GM12891 (cell line): Measurements from ENCODE around the gene NRROS.

Experiments
- DNase-seq: peaks from one replicate; pipeline ENCODE4 v3.0.0; 2011; ENCODE audit warnings: low spot score; ENCODE audit not compliant: insufficient read length
- FAIRE-seq: peaks from 2 replicates; lab custom pipeline; 2011; peaks lifted over from hg19 to GRCh38; lab: Jason Lieb, UNC
- PAX5 ChIP-seq: IDR thresholded peaks from 2 replicates; pipeline ENCODE4 v1.6.1; 2011; ENCODE audit warnings: low read length, moderate library complexity, mild to moderate bottlenecking; ENCODE audit not compliant: insufficient read depth, severe bottlenecking
- POLR2A ChIP-seq: IDR thresholded peaks from 2 replicates; pipeline ENCODE4 v1.6.1; 2011; ENCODE audit warnings: low read depth, low read length, control low read depth
- POLR2AphosphoS5 ChIP-seq: IDR thresholded peaks from 2 replicates; pipeline ENCODE4 v1.6.1; 2011; ENCODE audit warnings: low read depth, low read length, control low read depth
- POU2F2 ChIP-seq: IDR thresholded peaks from 2 replicates; pipeline ENCODE4 v1.6.1; 2011; ENCODE audit warnings: low read depth, mild to moderate bottlenecking, control low read depth, low read length, moderate library complexity
- SPI1 ChIP-seq: IDR thresholded peaks from 2 replicates; pipeline ENCODE4 v1.6.1; 2011; ENCODE audit warnings: low read depth, low read length, control low read depth
- TAF1 ChIP-seq: IDR thresholded peaks from 2 replicates; pipeline ENCODE4 v1.6.1; 2011; ENCODE audit warnings: low read depth, low read length, control low read depth

The NRROS gene

DNA sequence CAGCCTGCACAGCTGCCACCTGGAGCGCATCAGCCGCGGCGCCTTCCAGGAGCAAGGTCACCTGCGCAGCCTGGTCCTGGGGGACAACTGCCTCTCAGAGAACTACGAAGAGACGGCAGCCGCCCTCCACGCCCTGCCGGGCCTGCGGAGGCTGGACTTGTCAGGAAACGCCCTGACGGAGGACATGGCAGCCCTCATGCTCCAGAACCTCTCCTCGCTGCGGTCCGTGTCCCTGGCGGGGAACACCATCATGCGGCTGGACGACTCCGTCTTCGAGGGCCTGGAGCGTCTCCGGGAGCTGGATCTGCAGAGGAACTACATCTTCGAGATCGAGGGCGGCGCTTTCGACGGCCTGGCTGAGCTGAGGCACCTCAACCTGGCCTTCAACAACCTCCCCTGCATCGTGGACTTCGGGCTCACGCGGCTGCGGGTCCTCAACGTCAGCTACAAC, 20.4 kb downstream of the NRROS start:
- FAIRE-seq = no peak
- DNase-seq = no peak
- no peak; the same call in 1 of the 2 replicates for TF ChIP-seq POLR2A
- TF ChIP-seq POU2F2 = no peak
- TF ChIP-seq POLR2AphosphoS5 = no peak
- no peak for TF ChIP-seq TAF1
- no peak for TF ChIP-seq PAX5
- no peak for TF ChIP-seq SPI1

DNA sequence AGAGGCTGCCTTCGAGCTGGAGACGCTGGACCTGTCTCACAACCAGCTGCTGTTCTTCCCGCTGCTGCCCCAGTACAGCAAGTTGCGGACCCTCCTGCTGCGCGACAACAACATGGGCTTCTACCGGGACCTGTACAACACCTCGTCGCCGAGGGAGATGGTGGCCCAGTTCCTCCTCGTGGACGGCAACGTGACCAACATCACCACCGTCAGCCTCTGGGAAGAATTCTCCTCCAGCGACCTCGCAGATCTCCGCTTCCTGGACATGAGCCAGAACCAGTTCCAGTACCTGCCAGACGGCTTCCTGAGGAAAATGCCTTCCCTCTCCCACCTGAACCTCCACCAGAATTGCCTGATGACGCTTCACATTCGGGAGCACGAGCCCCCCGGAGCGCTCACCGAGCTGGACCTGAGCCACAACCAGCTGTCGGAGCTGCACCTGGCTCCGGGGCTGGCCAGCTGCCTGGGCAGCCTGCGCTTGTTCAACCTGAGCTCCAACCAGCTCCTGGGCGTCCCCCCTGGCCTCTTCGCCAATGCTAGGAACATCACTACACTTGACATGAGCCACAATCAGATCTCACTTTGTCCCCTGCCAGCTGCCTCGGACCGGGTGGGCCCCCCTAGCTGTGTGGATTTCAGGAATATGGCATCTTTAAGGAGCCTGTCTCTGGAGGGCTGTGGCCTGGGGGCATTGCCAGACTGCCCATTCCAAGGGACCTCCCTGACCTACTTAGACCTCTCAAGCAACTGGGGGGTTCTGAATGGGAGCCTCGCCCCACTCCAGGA, 21.1 kb downstream of the NRROS start:
- DNase-seq (no peak), FAIRE-seq (no peak)
- no peak for TF ChIP-seq TAF1
- TF ChIP-seq POU2F2 = no peak
- no peak for TF ChIP-seq SPI1
- TF ChIP-seq POLR2A = no peak
- no peak for TF ChIP-seq POLR2AphosphoS5
- no peak for TF ChIP-seq PAX5

DNA sequence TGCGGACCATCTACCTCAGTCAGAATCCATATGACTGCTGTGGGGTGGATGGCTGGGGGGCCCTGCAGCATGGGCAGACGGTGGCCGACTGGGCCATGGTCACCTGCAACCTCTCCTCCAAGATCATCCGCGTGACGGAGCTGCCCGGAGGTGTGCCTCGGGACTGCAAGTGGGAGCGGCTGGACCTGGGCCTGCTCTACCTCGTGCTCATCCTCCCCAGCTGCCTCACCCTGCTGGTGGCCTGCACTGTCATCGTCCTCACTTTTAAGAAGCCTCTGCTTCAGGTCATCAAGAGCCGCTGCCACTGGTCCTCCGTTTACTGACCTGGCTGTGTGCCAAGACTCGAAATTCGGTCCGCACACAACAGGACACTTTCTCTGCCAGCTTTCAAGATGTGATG, 21.9 kb downstream of the NRROS start:
- FAIRE-seq (no peak), DNase-seq (no peak)
- TF ChIP-seq PAX5 (no peak), SPI1 (no peak), POLR2AphosphoS5 (peak; percentile 58; the same call in 1 of the 2 replicates), TAF1 (no peak), POLR2A (peak; percentile 12; the same call in 1 of the 2 replicates), POU2F2 (no peak)

DNA sequence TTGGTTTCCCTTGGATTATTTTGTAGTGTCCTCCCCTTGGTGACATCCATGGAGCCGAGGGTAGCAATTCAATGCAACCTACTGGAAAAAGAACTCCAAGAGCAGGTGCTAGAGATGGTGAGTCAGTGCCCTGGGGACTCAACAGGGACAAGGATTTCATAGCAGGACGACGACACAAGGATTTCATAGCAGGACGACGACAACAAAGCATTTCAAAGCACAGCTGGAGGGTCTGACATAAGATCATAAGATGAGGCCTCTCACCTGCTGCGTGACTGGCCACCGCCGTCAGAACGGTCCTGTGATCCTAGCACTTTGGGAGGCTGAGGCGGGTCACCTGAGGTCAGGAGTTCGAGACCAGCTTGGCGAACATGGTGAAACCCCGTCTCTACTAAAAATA, 22.5 kb downstream of the NRROS start:
- no peak for TF ChIP-seq SPI1
- no peak for TF ChIP-seq POU2F2
- no peak for TF ChIP-seq TAF1
- 0 out of 2 replicates have a peak, but pooled peaks have one; percentile 18 for TF ChIP-seq POLR2AphosphoS5
- TF ChIP-seq PAX5 = no peak
- TF ChIP-seq POLR2A = no peak

DNA sequence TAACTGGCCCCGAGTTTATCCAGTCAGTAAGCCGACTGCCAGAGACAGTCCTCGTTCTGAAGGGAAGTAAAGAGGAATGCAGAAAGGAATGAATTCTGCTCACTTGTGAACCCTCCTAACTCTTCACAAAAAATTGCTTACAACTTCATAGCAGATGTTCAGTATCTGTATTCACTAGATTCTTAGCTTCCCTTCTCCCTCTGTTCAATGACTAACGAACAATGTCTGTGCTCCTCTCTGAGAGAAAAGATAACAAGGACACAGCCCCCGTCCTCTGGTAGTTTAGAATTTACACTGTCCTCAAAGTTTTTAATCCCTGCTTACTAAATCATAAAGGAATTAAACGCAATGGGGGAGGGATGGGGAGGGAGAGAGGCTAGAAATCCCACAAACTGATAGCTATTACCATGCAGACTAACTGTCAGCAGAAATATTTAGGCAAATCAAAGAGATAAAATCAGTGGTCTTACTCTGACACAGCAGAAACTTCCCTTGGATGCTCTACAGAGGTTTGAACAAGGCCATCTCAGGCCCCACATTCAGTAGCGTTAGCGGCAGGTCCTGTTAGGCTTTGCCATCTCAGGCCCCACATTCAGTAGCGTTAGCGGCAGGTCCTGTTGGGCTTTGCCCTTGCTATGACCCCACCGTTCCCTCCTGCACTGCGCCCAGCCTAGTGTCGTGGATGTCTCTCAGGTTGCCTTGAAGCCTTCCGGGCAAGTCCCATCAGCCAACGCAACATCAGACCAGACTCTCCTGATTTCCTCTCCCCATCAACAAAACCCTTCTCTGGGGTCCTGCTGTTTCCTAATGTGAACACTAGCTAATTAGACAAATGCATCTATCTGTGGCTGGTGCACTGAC, 23.4 kb downstream of the NRROS start:
- no peak for FAIRE-seq
- no peak for DNase-seq
- TF ChIP-seq TAF1 (no peak), POLR2A (peak; percentile 33; the same call in 1 of the 2 replicates), PAX5 (no peak), POLR2AphosphoS5 (peak; percentile 53; the same call in 1 of the 2 replicates)

More for the DNA sequence above, 22.5 kb downstream of the NRROS start:
- FAIRE-seq (no peak), DNase-seq (no peak)

DNA sequence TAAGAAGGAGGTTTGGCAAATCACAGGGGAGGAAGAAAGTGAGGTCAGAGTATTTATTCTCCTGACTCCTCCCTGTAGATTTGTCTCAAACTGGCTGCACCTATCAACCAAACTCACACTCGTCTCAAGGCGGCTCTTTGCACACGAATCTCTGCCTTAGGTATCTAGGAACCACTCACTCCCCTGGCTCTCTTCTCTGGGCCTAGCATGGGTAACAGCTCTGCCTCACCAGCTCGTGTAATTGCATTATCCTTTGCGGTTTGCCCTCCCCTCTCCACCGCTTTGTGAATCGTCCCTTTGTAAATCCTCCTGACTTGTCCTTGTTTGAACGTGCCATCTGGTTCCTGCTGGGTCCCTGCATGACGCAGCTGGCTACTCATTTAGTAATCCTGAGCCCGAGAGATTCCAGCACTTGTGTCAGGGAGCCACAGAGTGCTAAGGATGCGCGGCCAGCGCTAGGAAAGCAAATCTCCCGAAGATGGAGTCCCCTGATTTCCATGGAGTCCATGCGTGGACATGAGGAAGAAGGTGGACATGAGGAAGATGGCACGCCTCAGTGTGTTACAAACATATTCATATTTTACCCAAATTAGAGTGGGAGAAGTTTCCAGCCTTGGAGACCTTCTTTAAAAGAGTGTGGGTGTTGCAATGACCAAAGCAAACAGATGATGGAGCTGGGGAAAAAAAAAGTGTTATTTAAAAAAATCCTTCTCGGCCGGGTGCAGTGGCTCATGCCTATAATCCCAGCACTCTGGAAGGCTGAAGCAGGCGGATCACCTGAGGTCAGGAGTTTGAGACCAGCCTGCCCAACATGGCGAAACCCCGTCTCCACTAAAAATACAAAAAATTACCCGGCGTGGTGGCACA, 26.7 kb downstream of the NRROS start:
- FAIRE-seq (no peak), DNase-seq (no peak)
- TF ChIP-seq POU2F2 (no peak), PAX5 (no peak), SPI1 (no peak)

DNA sequence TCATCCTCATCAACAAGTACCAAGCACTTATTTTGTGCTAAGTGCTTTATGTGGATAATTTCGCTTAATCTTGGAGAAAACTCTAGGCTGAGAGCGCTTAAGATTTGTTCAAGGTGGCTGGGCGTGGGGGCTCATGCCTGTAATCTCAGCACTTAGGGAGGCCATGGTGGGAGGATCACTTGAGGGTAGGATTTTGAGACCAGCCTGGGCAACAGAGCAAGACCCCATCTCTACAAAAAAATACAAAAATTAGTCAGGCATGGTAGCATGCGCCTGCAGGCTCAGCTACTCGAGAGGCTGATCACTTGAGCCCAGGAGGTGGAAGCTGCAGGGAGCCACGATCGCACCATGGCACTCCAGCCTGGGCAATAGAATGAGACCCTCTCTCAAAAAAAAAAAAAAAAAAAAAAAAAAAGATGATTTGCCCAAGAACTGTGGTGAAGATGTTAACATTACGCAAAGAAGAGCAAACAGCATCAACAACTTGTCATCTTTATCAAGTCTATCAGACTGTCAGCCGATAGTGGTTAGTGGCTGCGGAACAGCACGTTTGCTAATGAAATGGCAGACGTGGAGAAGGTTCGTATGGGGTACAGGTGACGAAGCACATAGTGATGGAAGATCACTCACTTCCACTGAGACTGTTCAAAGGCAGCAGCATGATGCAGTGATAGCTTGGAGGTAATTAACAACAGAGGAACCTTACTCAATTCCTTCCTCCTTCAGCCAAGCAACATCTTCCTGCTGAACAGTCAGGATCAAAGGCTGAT, 27.7 kb downstream of the NRROS start:
- TF ChIP-seq POLR2AphosphoS5 = no peak
- FAIRE-seq (no peak), DNase-seq (no peak)

DNA sequence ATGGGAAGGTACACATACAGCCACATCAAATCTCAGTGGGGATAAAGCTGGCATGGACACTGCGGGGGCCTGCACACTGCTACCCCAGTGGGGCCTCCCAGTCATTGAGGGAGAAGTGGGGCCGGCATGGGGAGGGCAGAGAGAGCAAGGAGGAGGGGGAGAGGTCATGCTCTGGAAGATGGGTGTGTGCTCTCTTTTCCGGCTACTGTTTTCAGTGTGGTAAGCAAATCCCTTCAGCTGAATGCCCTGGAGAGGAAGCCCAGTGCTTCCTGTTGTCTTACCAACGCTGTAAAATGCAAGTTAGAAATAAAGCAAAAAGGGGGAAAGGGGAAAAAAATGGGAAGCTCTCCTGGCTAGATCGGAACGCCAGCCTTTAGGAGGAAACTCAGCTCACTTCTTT, 30.8 kb downstream of the NRROS start:
- TF ChIP-seq POLR2AphosphoS5 (no peak), POU2F2 (no peak), TAF1 (no peak), POLR2A (no peak), PAX5 (no peak), SPI1 (no peak)
- DNase-seq (no peak), FAIRE-seq (peak; percentile 31)

DNA sequence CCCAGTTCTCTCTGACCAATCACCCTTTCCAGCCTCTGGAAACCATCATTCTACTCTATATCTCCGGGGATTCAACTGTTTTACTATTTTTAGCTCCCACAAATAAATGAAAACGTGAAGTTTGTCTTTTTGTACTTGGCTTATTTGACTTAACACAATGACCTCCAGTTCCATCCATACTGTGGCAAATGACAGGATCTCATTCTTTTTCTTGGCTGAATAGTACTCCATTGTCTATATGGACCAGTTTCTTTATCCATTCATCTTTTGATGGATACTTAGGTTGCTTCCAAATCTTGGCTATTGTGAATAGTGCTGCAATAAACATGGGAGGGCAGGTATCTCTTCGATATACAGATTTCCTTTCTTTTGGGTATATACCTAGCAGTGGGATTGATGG, 34.1 kb downstream of the NRROS start:
- FAIRE-seq = no peak

More for the DNA sequence above, 34.1 kb downstream of the NRROS start:
- DNase-seq = no peak
- TF ChIP-seq POLR2A = no peak
- no peak for TF ChIP-seq POU2F2
- no peak for TF ChIP-seq PAX5
- no peak for TF ChIP-seq SPI1
- no peak for TF ChIP-seq POLR2AphosphoS5
- no peak for TF ChIP-seq TAF1
